Muscle of back (tissue), 10 donors: ENCODE results near the gene ETFRF1. TPM values are rescaled to one million over a fixed set of nuclear protein-coding genes. Genes with fewer than 3 reads are reported as not detected.

Source experiments
- polyA plus RNA-seq, 10 donors: library from polyadenylated mRNA; unstranded; fragments of 120-200 nt; gene quantifications; one replicate each; pipeline ENCODE4 v1.2.1, GENCODE V29; 2013; ENCODE audit not compliant: insufficient read length in 10 of 10

The ETFRF1 gene
- polyA plus RNA-seq, 10 donors: 24.9 to 35.0 (median 30.3) TPM

Other genes starting within 250 kb of the ETFRF1 start
- 10 to 100 TPM; 29.0 to 68.1 (median 49.9) TPM for gene BCAT1, start 246.1 kb upstream of the ETFRF1 start, polyA plus RNA-seq
- under 1 TPM; 0.26 to 0.83 (median 0.47) TPM for gene DNAI7, start 77 bp upstream of the ETFRF1 start, polyA plus RNA-seq
- 10 to 100 TPM; 16.7 to 24.6 (median 21.1) TPM for gene KRAS, start 55.7 kb downstream of the ETFRF1 start, polyA plus RNA-seq